Measurements from ENCODE around the gene MGST2.
"Not testable (repeated sequence)": the region's sequence is repeated elsewhere in the genome, so short reads cannot be mapped to it uniquely, and the experiment has no call there.

Gene MGST2

DNA sequence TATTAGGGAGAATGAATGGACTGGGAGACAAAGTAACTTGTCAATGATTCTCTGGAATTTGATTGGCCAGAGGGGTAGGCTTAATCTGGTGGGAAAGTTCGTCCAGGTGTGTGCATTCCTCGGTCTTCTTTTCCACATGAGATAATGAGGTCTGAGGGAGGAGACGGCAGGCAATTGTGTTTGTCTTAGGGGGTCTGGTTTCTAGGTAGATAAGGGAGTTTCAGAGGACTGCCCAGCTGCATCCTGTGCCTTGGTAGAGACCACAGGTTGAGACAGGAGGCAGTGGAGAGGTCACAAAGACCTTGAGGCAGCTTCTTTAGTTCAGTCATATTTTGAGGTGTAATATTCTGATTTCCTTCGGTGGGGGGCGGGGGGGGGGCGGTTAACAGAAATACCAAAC, 4.3 kb downstream of the MGST2 start:
- DNase-seq (ENCODE audit: low read depth), result no peak

DNA sequence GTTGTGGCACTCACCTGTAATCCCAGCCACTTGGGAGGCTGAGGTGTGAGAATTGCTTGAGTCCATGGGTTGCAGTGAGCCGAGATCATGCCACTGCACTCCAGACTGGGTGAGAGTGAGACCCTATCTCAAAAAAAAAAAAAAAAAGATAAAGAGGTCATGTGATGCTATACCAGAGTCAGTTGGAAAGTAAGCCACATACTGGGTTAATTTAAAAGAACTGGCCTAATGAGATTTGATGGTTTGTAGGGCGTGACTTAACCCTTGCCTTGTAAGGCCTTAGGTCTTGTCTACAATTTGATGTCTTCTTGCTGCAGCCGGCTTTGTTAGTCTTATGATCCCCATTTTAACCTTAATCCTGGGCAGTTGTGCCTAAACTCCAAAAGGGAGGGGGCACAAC, 5.2 kb downstream of the MGST2 start:
- no peak for DNase-seq (ENCODE audit: low read depth)

DNA sequence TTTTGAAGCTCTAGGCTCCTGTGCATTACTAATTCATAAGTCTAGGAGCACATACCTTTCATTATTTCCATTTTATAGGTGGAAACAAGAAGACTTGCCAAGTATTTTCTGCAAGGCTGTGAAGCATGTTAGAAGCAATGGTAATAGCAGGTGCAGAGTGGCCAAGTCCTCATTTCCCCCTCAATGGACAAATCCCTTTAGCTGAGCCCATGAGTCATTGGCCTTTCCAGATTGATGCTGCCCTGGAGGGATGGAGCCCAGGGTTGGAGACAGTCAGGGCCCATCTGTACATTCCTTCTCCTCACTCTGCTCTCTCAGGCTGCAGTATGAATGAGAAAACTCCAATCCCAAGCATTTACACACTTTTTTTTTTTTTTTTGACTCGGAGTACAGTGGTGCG, 6.6 kb downstream of the MGST2 start:
- no peak for DNase-seq (ENCODE audit: low read depth)

DNA sequence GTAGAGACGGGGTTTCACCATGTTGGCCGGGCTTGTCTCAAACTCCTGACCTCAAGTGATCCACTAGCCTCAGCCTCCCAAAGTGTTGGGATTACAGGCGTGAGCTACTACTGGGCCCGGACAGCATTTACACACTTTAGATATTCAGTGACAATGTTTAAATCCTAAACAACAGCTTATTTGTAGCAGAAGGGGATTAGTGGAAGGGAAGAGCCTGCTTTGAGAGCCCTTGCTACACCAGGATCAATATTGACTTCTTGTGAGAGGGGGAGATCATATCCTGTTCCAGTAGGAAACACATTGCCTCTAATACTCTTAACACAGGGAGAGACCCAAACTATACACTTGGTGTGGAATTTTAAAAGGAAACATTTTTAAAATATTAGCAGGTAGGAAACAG, 7.1 kb downstream of the MGST2 start:
- DNase-seq (ENCODE audit: low read depth), result no peak

DNA sequence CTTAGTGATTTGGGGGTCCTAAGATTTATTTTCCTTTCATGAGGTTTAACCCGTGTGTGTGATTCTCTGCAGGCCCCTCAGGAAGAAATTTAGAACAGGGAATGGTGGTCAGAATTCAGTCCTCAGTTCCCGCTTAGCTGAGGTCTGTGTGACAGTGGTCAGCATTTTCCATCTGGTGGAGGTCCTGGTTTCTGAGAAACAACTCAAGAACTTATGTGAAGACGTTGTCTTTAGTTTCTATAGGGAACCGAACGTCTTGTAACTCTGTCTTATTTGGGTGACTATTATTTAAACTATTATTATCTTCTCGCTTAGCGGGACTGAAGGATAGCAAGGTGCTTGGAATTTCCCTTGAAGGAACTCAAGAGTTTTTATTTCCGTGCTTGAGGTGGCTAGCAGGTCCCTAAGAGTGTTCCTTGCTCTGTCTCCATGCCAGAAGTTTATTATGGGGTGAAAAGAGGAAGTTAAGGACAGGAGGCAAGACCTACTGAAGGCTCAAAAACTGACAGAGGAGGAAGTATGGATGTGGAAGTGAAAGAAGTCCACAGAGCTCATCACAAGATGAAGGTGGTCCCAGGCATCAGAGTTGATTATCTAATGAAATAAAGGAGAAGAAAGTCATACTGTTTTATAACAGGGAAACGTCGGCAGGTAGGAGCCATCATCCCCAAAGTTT, 9.4 kb downstream of the MGST2 start:
- DNase-seq (ENCODE audit: low read depth), result no peak

DNA sequence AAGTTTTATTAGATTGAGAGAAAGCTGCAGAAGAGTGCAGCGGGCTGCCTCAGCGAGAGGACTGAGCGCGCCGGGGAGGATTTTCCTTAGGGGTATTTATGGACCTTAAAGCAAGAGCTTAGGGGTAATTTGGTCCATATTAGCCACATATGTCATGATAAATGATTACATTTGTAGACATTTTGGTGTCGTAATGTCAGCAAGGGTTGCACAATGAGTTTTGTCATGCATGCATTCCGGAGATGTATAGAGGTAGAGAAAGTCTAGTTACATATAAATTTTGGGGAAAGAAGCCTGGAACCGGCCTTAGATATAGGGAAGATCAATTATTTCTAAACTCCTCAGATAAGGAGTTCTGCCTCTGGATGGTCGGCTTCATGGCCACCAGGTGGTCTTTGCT, 10.0 kb downstream of the MGST2 start:
- DNase-seq (ENCODE audit: low read depth), result no peak

DNA sequence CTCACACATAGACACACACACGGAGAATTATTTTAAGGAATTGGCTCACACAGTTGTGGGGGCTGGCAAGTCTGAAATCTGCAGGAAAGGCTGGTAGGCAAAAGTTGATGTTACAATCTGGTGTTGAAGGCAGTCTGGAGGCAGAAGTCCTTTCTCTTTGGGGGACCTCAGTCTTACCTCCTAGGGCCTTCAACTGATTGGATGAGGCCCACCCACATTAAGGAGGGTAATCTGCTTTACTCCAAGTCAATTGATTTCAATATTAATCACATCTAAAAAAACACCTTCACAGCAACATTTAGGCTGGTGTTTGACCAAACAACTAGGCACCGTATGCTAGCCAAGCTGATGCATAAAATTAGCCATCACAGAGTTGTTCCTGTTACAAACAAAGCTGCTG, 10.7 kb downstream of the MGST2 start:
- DNase-seq (ENCODE audit: low read depth), result no peak

DNA sequence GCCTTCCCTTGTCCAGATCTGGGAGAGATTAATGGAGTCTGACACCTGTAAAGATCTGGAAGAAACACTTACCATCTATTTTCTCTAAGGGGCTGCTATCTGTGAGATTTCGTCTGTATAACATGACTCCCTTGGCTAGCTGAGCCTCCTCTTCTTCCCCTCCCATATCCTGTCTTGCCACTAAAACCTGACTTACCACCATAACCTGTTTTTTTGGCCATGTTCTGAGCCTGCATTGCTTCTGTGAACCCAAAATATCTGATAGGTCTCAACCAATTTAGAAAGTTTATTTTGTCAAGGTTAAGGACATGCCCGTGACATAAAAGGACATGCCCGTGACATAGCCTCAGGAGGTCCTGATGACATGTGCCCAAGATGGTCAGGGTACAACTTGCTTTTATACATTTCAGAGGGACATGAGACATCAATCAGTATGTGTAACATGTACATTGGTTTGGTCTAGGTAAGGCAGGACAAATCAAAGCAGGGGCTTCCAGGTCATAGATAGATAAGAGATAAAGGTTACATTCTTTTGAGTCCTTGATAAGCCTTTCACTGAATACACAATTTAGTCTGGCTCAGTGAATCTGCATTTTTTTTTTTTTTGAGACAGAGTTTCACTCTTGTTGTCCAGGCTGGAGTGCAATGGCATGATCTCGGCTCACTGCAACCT, 11.4 kb downstream of the MGST2 start:
- DNase-seq (ENCODE audit: low read depth), result no peak

DNA sequence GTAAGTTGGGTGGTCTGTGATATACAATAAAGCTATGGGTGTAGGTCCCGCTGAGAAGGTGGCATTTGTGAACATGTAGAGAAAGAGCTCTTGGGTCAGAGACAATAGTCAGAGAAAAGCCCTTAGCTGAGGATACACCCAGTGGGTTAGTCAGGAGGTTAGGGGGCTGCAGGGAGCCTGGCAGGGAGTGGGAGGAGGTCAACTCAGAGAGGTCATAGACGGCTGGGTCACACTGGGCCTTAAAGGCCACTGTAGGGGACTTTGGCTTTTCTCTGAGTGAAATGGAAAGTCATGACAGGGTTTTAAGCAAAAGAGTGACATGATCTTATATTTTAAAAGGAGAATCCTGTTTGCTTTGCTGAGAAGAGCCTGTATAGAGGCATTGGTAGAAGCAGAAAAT, 16.7 kb downstream of the MGST2 start:
- no peak for DNase-seq (ENCODE audit: low read depth)

DNA sequence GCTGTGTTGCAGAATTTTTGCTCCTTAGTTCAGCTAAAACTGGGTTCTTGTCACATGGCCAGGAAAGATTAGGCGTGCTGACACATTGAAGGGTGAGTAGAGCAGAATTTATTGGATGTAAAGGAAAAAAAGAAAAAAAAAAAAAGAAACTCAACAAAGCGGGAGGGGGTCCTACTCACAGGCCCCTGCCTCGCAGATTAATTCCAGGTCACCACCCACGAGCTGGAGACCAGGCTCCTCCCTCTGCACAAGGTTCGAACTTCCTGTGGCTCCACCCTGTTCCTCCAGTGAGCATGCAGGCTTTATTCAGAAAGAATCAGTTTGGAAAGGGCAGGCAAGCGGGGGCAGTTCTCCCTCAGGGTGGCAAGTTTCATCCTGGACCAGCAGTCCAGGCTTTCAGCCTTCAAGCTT, 17.1 kb downstream of the MGST2 start:
- no peak for DNase-seq (ENCODE audit: low read depth)

DNA sequence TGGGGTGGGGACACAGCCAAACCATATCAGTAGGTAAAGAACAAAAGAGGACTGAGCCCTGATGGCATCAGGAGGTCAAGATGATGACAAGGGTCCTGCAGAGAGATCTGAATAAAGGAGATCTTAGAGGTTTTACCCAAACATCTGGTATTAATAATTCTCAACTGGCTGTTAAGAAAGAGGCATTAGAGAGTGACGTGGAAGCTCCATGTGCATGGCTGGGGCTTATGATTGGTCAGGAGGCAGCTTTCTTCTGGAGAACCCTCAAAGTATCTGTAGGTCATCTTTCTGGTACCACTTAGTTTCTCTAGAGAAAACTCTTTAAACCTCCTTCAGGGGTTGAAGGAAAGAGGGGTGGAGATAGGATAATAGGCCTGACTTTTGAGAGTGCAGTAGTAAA, 18.7 kb downstream of the MGST2 start:
- no peak for DNase-seq (ENCODE audit: low read depth)

DNA sequence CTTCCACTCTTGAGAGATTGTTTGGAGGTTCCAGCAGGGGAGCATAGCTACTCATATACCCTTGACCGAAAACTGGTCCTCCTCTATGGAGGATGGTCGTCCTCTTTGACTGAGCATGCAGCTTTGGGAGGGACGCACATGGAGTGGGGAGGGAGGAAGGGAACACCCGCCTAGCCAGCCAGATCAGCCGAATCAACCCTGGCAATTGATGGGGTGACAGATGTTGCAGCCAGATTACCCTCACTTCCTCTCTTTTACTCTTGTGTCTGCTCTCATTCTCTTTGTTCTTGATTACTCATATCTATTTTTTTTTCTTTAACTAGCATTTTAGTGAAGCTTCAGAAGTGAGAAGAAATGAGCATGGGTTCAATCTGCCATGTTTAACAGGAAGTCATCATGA, 19.6 kb downstream of the MGST2 start:
- DNase-seq (ENCODE audit: low read depth), result no peak

DNA sequence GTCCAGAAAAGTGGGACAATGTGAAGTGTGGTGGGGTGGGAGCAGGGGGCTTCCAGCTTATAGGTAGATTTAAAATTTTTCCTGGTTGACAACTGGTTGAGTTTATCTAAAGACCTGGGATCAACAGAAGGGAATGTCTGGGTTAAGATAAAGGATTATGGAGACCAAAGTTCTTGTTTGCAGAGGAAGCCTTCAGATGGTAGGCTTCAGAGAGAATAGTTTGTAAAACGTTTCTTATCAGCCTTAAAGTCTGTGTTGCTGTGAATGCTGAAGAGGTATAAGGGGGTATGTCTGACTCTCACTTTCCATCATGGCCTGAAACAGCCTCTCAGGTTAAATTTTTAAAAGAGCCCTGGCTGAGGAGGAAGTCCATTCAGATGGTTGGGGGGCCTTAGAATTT, 20.5 kb downstream of the MGST2 start:
- no peak for DNase-seq (ENCODE audit: low read depth)

DNA sequence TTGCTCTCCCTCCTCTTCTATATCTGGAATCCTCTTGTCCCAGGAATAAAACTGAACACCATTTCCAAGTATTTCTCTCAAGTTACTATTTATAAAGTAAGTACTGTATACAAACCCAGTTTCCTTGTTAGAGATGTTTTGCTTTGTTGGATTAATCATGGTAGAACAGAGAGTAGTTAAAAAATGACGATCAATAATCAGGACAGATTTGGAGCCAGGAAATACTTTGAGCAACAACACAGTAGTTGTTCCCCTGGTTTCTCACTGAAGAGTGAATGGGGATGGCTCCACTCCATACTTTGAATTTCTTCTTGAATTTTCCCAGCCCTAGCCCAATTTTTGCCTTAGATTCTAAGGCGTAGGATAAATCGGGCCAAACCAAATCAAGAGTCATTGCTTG, 21.4 kb downstream of the MGST2 start:
- DNase-seq (ENCODE audit: low read depth), result no peak

DNA sequence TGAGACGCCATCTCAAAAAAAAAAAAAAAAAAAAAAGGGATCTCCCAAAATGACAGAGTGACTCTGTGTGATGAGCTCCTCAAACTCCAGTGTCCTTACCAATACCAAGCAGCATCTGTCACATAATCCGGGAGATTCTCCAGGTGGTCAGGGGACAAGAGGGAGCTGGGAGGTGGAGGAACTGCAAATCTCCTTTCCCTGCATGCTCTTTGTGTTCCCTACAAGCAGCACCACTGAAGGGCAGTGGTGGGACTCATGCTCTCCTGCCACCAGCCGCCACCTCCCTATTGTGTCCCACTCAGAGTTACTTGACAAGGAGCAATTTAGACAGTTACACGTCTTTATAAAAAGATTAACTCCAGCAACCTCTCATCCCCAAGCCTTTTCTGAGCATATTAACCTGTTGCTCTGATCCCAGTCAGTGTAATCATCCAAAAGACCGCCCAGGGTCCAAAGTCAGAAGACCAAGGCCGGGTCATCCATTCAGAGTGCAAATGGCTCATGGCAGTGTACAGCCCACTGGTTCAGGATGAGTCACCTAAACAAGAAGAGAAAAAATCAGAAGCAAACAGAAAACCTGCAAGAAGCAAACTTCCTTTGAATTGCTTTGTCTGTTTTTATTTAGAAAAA, 23.6 kb downstream of the MGST2 start:
- no peak for DNase-seq (ENCODE audit: low read depth)

DNA sequence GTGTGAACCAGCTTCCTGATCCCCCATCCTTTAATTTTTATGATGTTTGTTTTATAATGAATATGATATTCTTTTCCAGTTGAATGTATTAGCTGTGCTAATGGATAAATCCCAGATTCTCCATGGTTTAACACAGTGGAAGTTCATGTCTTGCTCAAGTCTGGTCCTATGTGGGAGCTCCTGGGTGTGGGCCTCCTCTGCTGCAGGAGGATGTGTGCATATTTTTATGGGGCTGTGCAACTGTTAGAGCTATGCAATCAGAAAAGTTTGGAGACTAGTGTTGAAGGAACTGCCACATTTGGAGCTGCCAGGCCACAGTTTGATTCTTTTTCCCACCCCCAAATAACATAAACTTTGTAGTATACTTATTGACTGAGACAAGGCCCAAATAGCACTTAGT, 24.8 kb downstream of the MGST2 start:
- DNase-seq (ENCODE audit: low read depth), result no peak

DNA sequence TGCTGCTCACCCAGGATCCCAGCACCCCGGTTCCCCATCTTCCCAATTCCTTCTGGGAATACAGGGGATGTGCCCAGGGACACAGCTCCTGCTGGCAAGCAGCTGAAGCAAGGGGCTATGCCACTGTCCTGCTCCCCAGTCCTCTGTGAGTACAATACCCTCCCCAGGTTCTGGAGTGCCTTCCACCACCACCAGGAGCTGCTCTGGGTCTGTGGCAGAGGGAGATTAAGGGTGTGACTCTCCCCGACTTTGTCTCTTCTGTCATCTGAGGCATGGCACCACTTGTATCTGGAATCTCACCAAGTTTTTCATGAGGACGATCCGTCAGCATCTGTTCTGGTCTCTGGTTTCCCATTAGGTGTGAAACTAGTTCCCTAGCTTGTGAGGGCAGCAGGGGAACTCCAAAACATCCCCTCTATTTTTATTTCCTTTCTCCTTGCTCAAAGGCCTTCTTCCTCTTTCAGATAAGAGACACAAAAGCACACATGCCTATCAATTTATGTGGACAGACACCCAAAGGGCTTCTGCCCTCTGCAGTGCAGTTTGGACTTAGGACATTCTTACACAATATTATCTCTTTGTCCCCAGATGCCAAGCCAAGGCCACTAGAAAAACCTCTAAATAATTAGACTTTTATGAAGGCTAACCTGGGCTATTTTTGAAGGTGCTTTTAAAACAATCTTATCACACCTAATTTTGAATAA, 26.8 kb downstream of the MGST2 start:
- DNase-seq (ENCODE audit: low read depth), result no peak

DNA sequence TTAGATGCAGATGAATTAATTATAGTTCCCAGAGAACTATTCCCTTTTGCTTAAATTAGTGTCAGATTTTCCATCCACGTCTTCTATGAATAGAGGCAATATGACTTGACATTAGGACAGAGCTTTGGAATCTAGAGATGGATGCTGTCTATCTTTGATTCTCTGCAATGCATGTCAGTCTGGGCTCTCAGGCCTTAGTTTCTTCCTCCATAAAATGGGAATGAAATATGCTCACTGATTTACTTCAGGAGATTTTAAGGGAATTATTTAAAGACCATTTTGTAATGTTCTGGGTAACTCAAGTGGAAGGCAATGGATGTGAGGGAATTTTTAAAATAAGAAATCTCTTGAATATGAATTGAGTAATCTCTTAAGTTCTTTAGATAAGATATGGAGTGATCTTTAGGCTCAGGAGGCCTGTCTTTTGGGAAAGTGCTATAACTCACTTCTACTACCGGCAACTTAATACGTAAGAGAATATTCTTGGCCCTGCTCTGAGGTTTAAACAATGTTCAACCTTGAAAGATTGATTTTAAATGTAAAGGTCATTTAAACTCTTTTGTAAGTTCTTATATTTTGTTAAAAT, 29.0 kb downstream of the MGST2 start:
- DNase-seq (ENCODE audit: low read depth), result no peak

DNA sequence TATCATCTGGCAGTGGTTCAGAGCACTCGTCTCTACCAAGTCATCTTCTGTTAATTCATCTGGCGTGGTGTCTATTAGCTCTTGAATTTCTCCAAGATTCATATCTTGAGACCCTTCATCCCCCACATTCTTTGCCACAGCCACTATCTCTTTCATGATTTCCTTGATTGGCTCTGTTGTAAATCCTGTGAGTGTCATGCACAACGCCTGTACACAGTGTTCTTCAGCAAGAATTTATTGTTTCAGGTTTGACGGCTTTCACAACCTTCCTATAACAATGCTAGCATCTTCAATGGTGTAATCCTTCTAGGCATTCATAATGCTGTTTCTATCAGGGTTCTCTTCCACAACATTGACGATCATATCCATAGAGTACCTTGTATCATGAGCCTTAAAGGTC, 30.9 kb downstream of the MGST2 start:
- no peak for DNase-seq (ENCODE audit: low read depth)

DNA sequence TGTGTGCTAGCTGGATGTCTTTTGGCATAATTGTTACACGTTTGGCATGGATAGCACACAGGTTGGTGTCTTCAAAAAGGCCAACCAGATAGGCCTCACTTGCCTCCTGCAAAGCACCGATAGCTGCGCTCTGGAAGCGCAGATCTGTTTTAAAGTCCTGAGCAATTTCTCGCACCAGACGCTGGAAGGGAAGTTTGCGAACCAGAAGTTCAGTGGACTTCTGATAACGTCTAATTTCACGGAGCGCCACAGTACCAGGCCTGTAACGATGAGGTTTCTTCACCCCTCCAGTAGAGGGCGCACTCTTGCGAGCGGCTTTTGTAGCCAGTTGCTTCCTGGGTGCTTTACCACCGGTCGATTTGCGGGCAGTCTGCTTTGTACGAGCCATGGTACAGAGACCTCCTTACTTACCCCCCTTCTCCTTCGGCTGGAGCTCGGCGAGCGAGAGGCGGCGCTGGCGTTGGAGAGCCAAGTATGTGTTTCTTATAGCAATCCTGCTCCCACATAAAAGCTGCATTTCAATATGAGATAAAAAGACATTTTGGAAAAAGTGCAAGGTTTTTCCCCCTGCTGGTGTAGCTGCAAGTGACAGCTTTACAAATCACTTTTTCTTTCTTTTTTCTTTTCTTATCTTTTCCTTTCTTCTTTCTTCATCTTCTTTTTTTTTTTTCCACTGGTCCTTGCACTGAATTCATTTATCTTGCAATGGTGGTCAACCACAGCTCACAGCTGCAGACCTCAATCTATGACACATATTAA, 32.7 kb downstream of the MGST2 start:
- not testable (repeated sequence) for DNase-seq (ENCODE audit: low read depth)

DNA sequence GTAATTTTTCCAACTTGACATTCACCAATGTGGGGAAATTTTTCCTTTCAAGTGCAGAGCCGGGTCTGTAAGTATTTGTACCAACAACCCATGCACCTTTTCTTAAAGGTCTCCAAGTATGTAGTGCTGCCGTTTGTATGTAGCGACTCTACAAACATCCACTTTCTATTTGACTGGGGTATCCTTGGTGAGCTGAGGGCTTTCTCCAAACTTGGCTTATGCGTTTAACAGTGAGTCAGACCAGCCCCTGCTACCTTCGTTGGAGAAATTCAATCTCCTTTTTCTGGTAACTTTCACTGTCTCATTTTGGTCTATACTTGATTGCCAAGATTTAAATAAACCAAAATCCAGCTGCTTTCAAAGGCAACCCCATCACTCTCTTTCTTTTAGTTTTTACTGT, 34.9 kb downstream of the MGST2 start:
- DNase-seq (ENCODE audit: low read depth), result no peak

DNA sequence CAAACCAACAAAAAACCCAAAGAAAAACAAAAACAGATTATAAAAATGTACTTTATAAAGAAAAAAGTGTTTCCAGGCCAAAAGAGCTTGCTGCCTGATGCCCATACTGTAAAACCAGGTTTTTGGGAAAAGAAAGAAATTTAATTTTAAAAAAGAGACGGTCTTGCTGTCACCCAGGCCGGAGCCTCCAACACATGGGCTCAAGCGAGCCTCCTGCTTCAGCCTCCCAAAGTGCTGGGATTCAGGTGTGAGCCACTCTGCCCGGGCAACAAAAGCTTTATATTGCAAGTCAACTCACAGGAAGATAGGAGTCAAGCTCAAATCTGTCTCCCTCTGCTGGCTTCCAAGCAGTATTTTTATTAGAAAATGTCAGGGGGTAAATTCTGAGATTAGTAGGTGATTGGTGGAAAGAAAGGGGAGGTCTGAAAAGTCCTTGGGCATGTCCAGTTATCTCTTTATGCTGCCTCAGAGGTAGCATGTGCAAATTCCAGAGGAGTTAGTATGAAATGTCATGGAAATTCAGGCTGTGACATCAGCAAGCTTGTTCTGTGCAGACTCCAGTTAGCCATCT, 39.4 kb downstream of the MGST2 start:
- no peak for DNase-seq (ENCODE audit: low read depth)
